OCI-LY7 (cell line): Measurements from ENCODE around the gene GAK.

Experiments used
- CTCF ChIP-seq: fragments of 200-600 bp; sonication (generic); conservative IDR thresholded peaks from 2 replicates; pipeline ENCODE4 v1.5.1; 2014; ENCODE audit warnings: mild to moderate bottlenecking, antibody characterized with exemption, low read length, moderate library complexity, mixed read lengths
- EZH2phosphoT487 ChIP-seq: fragments of 200-600 bp; sonication (generic); IDR thresholded peaks from 2 replicates; pipeline ENCODE4 v1.6.1; 2018; ENCODE audit warnings: low read depth, borderline replicate concordance, mild to moderate bottlenecking, mixed run types, antibody characterized with exemption, low read length, moderate library complexity, mixed read lengths

- TF ChIP-seq CTCF (no peak), EZH2phosphoT487 (no peak)
Observed at GRCh38 chr4:951594-952468, 19.7 kb upstream of the GAK start.
